MM.1S (cell line): Measurements from ENCODE around the gene GINM1.

ENCODE experiments used
- EZH2phosphoT487 ChIP-seq: fragments of 300-600 bp; sonication (generic); IDR thresholded peaks from 2 replicates; pipeline ENCODE4 v1.6.1; 2018; ENCODE audit warnings: antibody characterized with exemption, low read length
- TF ChIP-seq, protein P1 (sequence below): fragments of 300-600 bp; sonication (generic); IDR thresholded peaks from 2 replicates; pipeline ENCODE4 v1.5.1; 2016; ENCODE audit warnings: antibody characterized with exemption, low read length, mixed read lengths

DNA sequence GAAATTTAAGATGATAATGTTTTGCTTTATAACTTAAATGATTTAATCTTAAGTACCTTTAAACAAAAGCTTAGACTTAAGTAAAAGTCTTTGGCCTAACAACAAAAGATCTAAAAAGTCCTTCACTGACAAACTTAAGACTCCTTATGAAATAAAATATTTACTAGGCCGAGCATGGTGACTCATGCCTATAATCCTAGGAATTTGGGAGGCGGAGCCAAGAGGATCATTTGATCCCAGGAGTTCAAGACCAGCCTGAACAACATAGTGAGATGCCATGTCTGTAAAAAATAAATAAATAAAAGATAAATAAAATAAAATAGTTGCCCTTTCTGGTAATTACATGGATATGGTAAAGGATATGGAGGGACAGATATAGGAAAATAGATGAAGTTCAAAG, 69.9 kb downstream of the GINM1 start:
- TF ChIP-seq, protein P1, sequence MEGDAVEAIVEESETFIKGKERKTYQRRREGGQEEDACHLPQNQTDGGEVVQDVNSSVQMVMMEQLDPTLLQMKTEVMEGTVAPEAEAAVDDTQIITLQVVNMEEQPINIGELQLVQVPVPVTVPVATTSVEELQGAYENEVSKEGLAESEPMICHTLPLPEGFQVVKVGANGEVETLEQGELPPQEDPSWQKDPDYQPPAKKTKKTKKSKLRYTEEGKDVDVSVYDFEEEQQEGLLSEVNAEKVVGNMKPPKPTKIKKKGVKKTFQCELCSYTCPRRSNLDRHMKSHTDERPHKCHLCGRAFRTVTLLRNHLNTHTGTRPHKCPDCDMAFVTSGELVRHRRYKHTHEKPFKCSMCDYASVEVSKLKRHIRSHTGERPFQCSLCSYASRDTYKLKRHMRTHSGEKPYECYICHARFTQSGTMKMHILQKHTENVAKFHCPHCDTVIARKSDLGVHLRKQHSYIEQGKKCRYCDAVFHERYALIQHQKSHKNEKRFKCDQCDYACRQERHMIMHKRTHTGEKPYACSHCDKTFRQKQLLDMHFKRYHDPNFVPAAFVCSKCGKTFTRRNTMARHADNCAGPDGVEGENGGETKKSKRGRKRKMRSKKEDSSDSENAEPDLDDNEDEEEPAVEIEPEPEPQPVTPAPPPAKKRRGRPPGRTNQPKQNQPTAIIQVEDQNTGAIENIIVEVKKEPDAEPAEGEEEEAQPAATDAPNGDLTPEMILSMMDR, result no peak
- no peak for TF ChIP-seq EZH2phosphoT487
